Fibroblast of peridontal ligament (primary cell): ENCODE data around the gene PLLP.
A peak's percentile ranks its signal among the peaks of the same experiment; 100 is the strongest.

Experiments
- DNase-seq: peaks from one replicate; pipeline ENCODE4 v3.0.0-alpha.2; 2010; ENCODE audit errors: extremely low read depth

The PLLP gene

GRCh38 chr16:57284209-57284951, at the start of gene PLLP:
Gene PLLP, minus strand, starts transcription at chr16:57284672. Its CDS starts 132 bp downstream, at chr16:57284540.
- DNase-seq = no peak

- DNase-seq = no peak
Observed at GRCh38 chr16:57333402-57333801, 48.9 kb upstream of the PLLP start.

GRCh38 chr16:57331355-57331754, 46.9 kb upstream of the PLLP start:
- no peak for DNase-seq

- DNase-seq = no peak
Observed at GRCh38 chr16:57329718-57330327, 45.4 kb upstream of the PLLP start.

GRCh38 chr16:57325458-57325857, 41.0 kb upstream of the PLLP start:
- DNase-seq = peak; percentile 54

- DNase-seq = no peak
Observed at GRCh38 chr16:57324749-57325148, 40.3 kb upstream of the PLLP start.

- no peak for DNase-seq
Observed at GRCh38 chr16:57319646-57320045, 35.2 kb upstream of the PLLP start.

- DNase-seq = no peak
Observed at GRCh38 chr16:57318240-57318970, 33.9 kb upstream of the PLLP start.

GRCh38 chr16:57316390-57317017, 32.0 kb upstream of the PLLP start:
- peak; percentile 91 for DNase-seq

GRCh38 chr16:57315416-57315815, 30.9 kb upstream of the PLLP start:
- DNase-seq = no peak

GRCh38 chr16:57314161-57314785, 29.8 kb upstream of the PLLP start:
- no peak for DNase-seq

- no peak for DNase-seq
Observed at GRCh38 chr16:57313509-57313908, 29.0 kb upstream of the PLLP start.

GRCh38 chr16:57310801-57311200, 26.3 kb upstream of the PLLP start:
- no peak for DNase-seq

- DNase-seq = no peak
Observed at GRCh38 chr16:57308041-57308440, 23.6 kb upstream of the PLLP start.

- no peak for DNase-seq
Observed at GRCh38 chr16:57307365-57307764, 22.9 kb upstream of the PLLP start.

- DNase-seq = no peak
Observed at GRCh38 chr16:57306676-57307341, 22.3 kb upstream of the PLLP start.

GRCh38 chr16:57305159-57305811, 20.8 kb upstream of the PLLP start:
- DNase-seq = no peak

GRCh38 chr16:57304169-57305061, 19.9 kb upstream of the PLLP start:
- no peak for DNase-seq

GRCh38 chr16:57303910-57304168, 19.4 kb upstream of the PLLP start:
- no peak for DNase-seq
